ENCODE measurements around the gene C1orf159. TPM values are rescaled to one million over a fixed set of nuclear protein-coding genes. Genes with fewer than 3 reads are reported as not detected.

Gene C1orf159
- total and polyA plus RNA-seq, 2 of the 8 experiments (the other 6 are each of a cell fraction or from before 2014, with no cell fraction given): 10.0 to 10.9 TPM

DNA sequence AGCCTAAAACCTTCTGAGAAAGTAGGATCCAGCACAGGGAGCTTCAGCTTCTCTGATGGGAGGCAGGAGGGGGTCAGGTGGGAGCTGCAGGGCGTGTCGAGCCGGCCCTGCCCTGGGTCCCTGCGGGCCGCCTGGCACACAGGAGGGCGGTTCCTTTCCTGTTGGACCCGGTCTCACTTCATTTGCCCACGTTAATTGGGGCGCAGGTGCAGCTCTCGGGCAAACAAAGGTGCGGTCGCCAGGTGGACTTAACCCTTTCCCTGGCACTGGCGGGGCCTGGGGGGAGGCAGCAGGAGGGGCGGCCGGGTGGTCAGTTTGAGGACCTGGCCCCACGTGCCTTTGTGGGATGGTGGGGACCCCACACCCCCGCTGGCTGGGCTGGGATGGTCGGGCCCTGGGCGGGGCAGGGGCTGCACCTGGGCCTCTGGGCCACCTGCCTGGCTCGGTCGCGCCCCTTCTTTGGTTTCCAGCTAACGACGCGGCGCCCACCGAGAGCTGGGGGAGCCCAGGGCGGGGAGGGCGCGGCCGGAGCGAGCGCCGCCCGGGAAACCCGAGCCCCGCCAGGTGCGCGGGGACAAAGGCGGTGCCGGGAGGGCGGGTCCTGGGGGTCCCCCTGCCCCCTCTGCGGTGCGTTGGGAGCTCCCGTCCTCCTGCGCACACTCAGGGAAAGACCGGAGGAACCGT is 20.8 kb upstream of the C1orf159 start:
- Histone ChIP-seq H2AK5ac (ENCODE audit: low read depth, low read length) (peak overlapping the region; percentile 75; the same call in 1 of the 2 replicates), H3K27me3 (replicated peaks in 1 of 4; ENCODE audit: control insufficient read depth in 3 of 4, extremely low read depth in 1 of 4, insufficient read depth in 3 of 4, low read length in 3 of 4) (peaks cover 0 to 7% (median 3%) of the 10 kb centered on the region in 4 experiments; a peak in 2 of 7 replicates), H2BK20ac (ENCODE audit: low read length) (no peak overlapping the region), H3K4me1 (replicated peaks in 1 of 4; ENCODE audit: control insufficient read depth in 3 of 4, insufficient read depth in 4 of 4, low read length in 3 of 4) (peaks cover 0 to 23% (median 8%) of the 10 kb centered on the region in 4 experiments; a peak in 6 of 7 replicates), H2BK120ac (replicated peaks; ENCODE audit: low read depth, low read length) (no peak overlapping the region), H3K9ac (replicated peaks in 1 of 4; ENCODE audit: extremely low read depth in 1 of 4, low read depth in 3 of 4, low read length in 3 of 4) (no peak overlapping the region), H3K79me1 (ENCODE audit: low read depth, low read length) (no peaks in the 10 kb centered on the region), H3K4ac (replicated peaks; ENCODE audit: insufficient read length, low read depth, low read length) (no peak overlapping the region), H2AFZ (ENCODE audit: low read length) (no peak overlapping the region), H4K5ac (ENCODE audit: insufficient read length, low read depth, low read length) (no peak overlapping the region), H2BK15ac (ENCODE audit: low read length) (0 out of 2 replicates have a peak overlapping the region, but pooled peaks have one; percentile 72), H3K23ac (ENCODE audit: insufficient read length) (no peak overlapping the region), H2BK5ac (ENCODE audit: low read depth, low read length) (peak overlapping the region; percentile 35; the same call in 1 of the 2 replicates), H3K27ac (ENCODE audit: low read depth, low read length) (no peak overlapping the region), H3K18ac (ENCODE audit: extremely low read depth, low read length) (peak overlapping the region; percentile 60; the same call in 1 of the 2 replicates), H3K4me3 (ENCODE audit: extremely low read depth in 1 of 4, insufficient read depth in 2 of 4, low read depth in 3 of 4, low read length in 4 of 4) (peak overlapping the region; percentile 5 to 55 (median 16); a peak in 5 of 8 replicates), H4K20me1 (replicated peaks in 1 of 2; ENCODE audit: control insufficient read depth in 1 of 2, insufficient read depth in 2 of 2, low read length in 2 of 2) (no peaks in the 10 kb centered on the region), H3K23me2 (ENCODE audit: low read depth, low read length) (peaks cover 2% of the 10 kb centered on the region; the same call in 1 of the 2 replicates), H4K91ac (replicated peaks; ENCODE audit: insufficient read length, low read length) (no peak overlapping the region), H3K56ac (replicated peaks; ENCODE audit: insufficient read length, low read depth, low read length) (no peak overlapping the region), H3K36me3 (ENCODE audit: control insufficient read depth in 2 of 4, insufficient read depth in 4 of 4, low read length in 3 of 4) (no peaks in the 10 kb centered on the region), H3K4me2 (ENCODE audit: insufficient read depth in 1 of 2, low read depth in 2 of 2, low read length in 2 of 2) (peak overlapping the region; percentile 55 to 70; a peak in 3 of 4 replicates), H3K14ac (ENCODE audit: insufficient read length) (no peak overlapping the region), H3K79me2 (ENCODE audit: control insufficient read depth in 1 of 2, insufficient read depth in 2 of 2, low read length in 2 of 2) (no peaks in the 10 kb centered on the region), H4K8ac (ENCODE audit: extremely low read depth, insufficient read depth, low read length) (peak overlapping the region; percentile 89), H3K9me3 (ENCODE audit: insufficient read depth in 2 of 2, low read depth in 1 of 2, low read length in 1 of 2) (no peaks in the 10 kb centered on the region), H2BK12ac (ENCODE audit: low read depth, low read length) (peak overlapping the region; percentile 50; the same call in 1 of the 2 replicates)
- WGBS, 2 experiments (ENCODE audit: extremely low coverage in 1 of 2, insufficient coverage in 1 of 2, insufficient read length in 1 of 2, insufficient replicate concordance in 2 of 2, low coverage in 1 of 2, low lambda C conversion rate in 2 of 2, missing lambda C conversion rate in 1 of 2): 11% methylated on average over 21 of the region's 48 CpGs; no CpG with 5 or more reads in 1 of the 2 experiments
- CTCF ChIA-PET (ENCODE audit: partially characterized antibody): interaction anchor here (0.9 to 2.0 kb wide), 8 partner anchors 14 to 154 kb away, joined by 3 to 8 read pairs (median 5); no protein-coding TSS in a partner anchor
- DNase-seq (ENCODE audit: low read depth in 1 of 2, low spot score in 2 of 2) (peak in 1 of 2 experiments; percentile 76), FAIRE-seq (no peak)
- POLR2A ChIA-PET (ENCODE audit: partially characterized antibody): interaction anchor here (0.7 kb wide), 1 partner anchor 21 kb away, joined by 3 read pairs; no protein-coding TSS in a partner anchor
- TF ChIP-seq CHD1 (IDR thresholded peaks at IDR 0.05; ENCODE audit: low read depth, low read length): peak; percentile 75
- TF ChIP-seq, protein P1, sequence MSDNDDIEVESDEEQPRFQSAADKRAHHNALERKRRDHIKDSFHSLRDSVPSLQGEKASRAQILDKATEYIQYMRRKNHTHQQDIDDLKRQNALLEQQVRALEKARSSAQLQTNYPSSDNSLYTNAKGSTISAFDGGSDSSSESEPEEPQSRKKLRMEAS (IDR thresholded peaks at IDR 0.05): peak; percentile 84
- peak; percentile 55; the same call in 1 of the 2 replicates for TF ChIP-seq JUND (IDR thresholded peaks at IDR 0.05; ENCODE audit: low read length)
- TF ChIP-seq SUZ12 (IDR thresholded peaks at IDR 0.05; ENCODE audit: low read length): peak; percentile 14; the same call in 1 of the 2 replicates
- TF ChIP-seq GABPA (IDR thresholded peaks at IDR 0.05; ENCODE audit: borderline replicate concordance, insufficient read depth, low read length): peak; percentile 13; the same call in 1 of the 2 replicates
- peak; percentile 60 for TF ChIP-seq KDM4A (IDR thresholded peaks at IDR 0.05; ENCODE audit: low read depth, low read length, severe bottlenecking)
- TF ChIP-seq RAD21 (IDR thresholded peaks at IDR 0.05 in 1 of 2, conservative IDR thresholded peaks at IDR 0.05 in 1 of 2; ENCODE audit: low read depth in 2 of 2, low read length in 2 of 2): no peak
- peak in 1 of 2 experiments; percentile 70; a peak in 1 of 3 replicates for TF ChIP-seq EP300 (IDR thresholded peaks at IDR 0.05; ENCODE audit: borderline replicate concordance in 1 of 2, low read depth in 2 of 2, low read length in 2 of 2)
- TF ChIP-seq, protein P2, sequence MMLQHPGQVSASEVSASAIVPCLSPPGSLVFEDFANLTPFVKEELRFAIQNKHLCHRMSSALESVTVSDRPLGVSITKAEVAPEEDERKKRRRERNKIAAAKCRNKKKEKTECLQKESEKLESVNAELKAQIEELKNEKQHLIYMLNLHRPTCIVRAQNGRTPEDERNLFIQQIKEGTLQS (IDR thresholded peaks at IDR 0.05; ENCODE audit: insufficient read depth, low read depth, low read length): no peak

Data from H1 (cell line).